H9 (cell line): Measurements from ENCODE around the gene C2orf15. TPM values are rescaled to one million over a fixed set of nuclear protein-coding genes. Genes with fewer than 3 reads are reported as not detected.

ENCODE experiments used
- DNase-seq: peaks from one replicate; pipeline ENCODE4 v3.0.0-alpha.2; 2017
- H2AFZ ChIP-seq: one replicate; pipeline ENCODE4 v1.6.1; 2013; ENCODE audit warnings: mild to moderate bottlenecking, low read length, control low read depth, moderate library complexity
- H2AK5ac ChIP-seq: 2 replicates; pipeline ENCODE4 v1.6.1; 2013; ENCODE audit warnings: low read length, control low read depth, mixed read lengths; ENCODE audit not compliant: insufficient read length
- H2BK120ac ChIP-seq: one replicate; pipeline ENCODE4 v1.6.1; 2013; ENCODE audit warnings: low read depth, mild to moderate bottlenecking, low read length, control low read depth, inconsistent platforms; ENCODE audit not compliant: poor library complexity, severe bottlenecking
- H2BK12ac ChIP-seq: 2 replicates; pipeline ENCODE4 v1.6.1; 2013; ENCODE audit warnings: low read length, control low read depth, mixed read lengths, low read depth; ENCODE audit not compliant: insufficient read length
- H2BK15ac ChIP-seq: 2 replicates; pipeline ENCODE4 v1.6.1; 2013; ENCODE audit warnings: low read depth, low read length, control low read depth
- H2BK20ac ChIP-seq: one replicate; pipeline ENCODE4 v1.6.1; 2013; ENCODE audit warnings: low read depth, mild to moderate bottlenecking, low read length, control low read depth, inconsistent platforms; ENCODE audit not compliant: poor library complexity, severe bottlenecking
- H2BK5ac ChIP-seq: 2 replicates; pipeline ENCODE4 v1.6.1; 2013; ENCODE audit warnings: low read length, control low read depth, mixed read lengths; ENCODE audit not compliant: insufficient read length
- H3K14ac ChIP-seq: 2 replicates; pipeline ENCODE4 v1.6.1; 2013; ENCODE audit warnings: low read length, control low read depth; ENCODE audit not compliant: insufficient read depth
- H3K18ac ChIP-seq: 2 replicates; pipeline ENCODE4 v1.6.1; 2013; ENCODE audit warnings: low read depth, mild to moderate bottlenecking, mixed read lengths, low read length, control low read depth; ENCODE audit not compliant: insufficient read length
- H3K23ac ChIP-seq: 2 replicates; pipeline ENCODE4 v1.6.1; 2013; ENCODE audit warnings: low read length, control low read depth, mixed read lengths, low read depth; ENCODE audit not compliant: insufficient read length
- H3K23me2 ChIP-seq: 2 replicates; pipeline ENCODE4 v1.6.1; 2013; ENCODE audit warnings: low read depth, mild to moderate bottlenecking, mixed read lengths, low read length, control low read depth; ENCODE audit not compliant: insufficient read length, poor library complexity, severe bottlenecking
- H3K27ac ChIP-seq: 2 replicates; pipeline ENCODE4 v1.5.1; 2013; ENCODE audit warnings: low read length, control low read depth, mixed read lengths, low read depth; ENCODE audit not compliant: insufficient read length
- H3K27me3 ChIP-seq: 2 replicates; pipeline ENCODE4 v1.6.1; 2013; ENCODE audit warnings: low read length, control low read depth, inconsistent platforms; ENCODE audit not compliant: insufficient read depth
- H3K4ac ChIP-seq: 2 replicates; pipeline ENCODE4 v1.6.1; 2013; ENCODE audit warnings: low read depth, mild to moderate bottlenecking, control low read depth, inconsistent platforms, low read length, moderate library complexity
- H3K4me1 ChIP-seq: 2 replicates; pipeline ENCODE4 v1.6.1; 2013; ENCODE audit warnings: low read length, control low read depth, inconsistent platforms; ENCODE audit not compliant: insufficient read depth
- H3K4me2 ChIP-seq: 2 replicates; pipeline ENCODE4 v1.6.1; 2013; ENCODE audit warnings: low read length, control low read depth, mixed read lengths; ENCODE audit not compliant: insufficient read length, insufficient read depth
- H3K56ac ChIP-seq: 2 replicates; pipeline ENCODE4 v1.6.1; 2013; ENCODE audit warnings: low read depth, mild to moderate bottlenecking, mixed read lengths, low read length, control low read depth; ENCODE audit not compliant: insufficient read length
- H3K79me1 ChIP-seq: 2 replicates; pipeline ENCODE4 v1.6.1; 2013; ENCODE audit warnings: low read depth, mild to moderate bottlenecking, moderate library complexity, low read length, control low read depth, inconsistent platforms; ENCODE audit not compliant: insufficient read depth, poor library complexity, severe bottlenecking
- H3K79me2 ChIP-seq: 2 replicates; pipeline ENCODE4 v1.6.1; 2013; ENCODE audit warnings: low read length, control low read depth, inconsistent platforms; ENCODE audit not compliant: insufficient read depth
- H3K9ac ChIP-seq: 2 replicates; pipeline ENCODE4 v1.6.1; 2013; ENCODE audit warnings: low read length, control low read depth, mixed read lengths; ENCODE audit not compliant: insufficient read length; ENCODE audit errors: extremely low read depth
- H3K9me3 ChIP-seq: one replicate; pipeline ENCODE4 v1.6.1; 2013; ENCODE audit warnings: low read depth, low read length, inconsistent platforms; ENCODE audit not compliant: control insufficient read depth
- H3T11ph ChIP-seq: one replicate; pipeline ENCODE4 v1.6.1; 2013; ENCODE audit warnings: mild to moderate bottlenecking, low read length, control low read depth, inconsistent platforms
- H4K20me1 ChIP-seq: one replicate; pipeline ENCODE4 v1.6.1; 2013; ENCODE audit not compliant: control insufficient read depth, insufficient read length, insufficient read depth
- H4K5ac ChIP-seq: 2 replicates; pipeline ENCODE4 v1.6.1; 2013; ENCODE audit warnings: low read depth, mild to moderate bottlenecking, mixed read lengths, low read length, control low read depth; ENCODE audit not compliant: insufficient read length
- H4K8ac ChIP-seq: replicated peaks from 2 replicates; pipeline ENCODE4 v1.6.1; 2013; ENCODE audit warnings: low read length, control low read depth, mixed read lengths, low read depth; ENCODE audit not compliant: insufficient read length
- H4K91ac ChIP-seq: 2 replicates; pipeline ENCODE4 v1.6.1; 2013; ENCODE audit warnings: low read depth, mild to moderate bottlenecking, moderate library complexity, mixed read lengths, low read length, control low read depth; ENCODE audit not compliant: insufficient read length
- H3K27ac Mint-ChIP-seq, 3 experiments: 2 replicates in 2 of 3; 3 replicates in 1 of 3; pipeline ENCODE4 v1.8.0; 2020 to 2021; ENCODE audit warnings: mixed read lengths in 3 of 3, mild to moderate bottlenecking in 1 of 3, moderate library complexity in 1 of 3
- H3K27me3 Mint-ChIP-seq: 2 replicates; pipeline ENCODE4 v1.8.0; 2021; ENCODE audit warnings: low read depth, mild to moderate bottlenecking, moderate library complexity, mixed read lengths
- H3K36me3 Mint-ChIP-seq, 3 experiments: 2 replicates in 2 of 3; 3 replicates in 1 of 3; pipeline ENCODE4 v1.8.0; 2020 to 2021; ENCODE audit warnings: low read depth in 3 of 3, mixed read lengths in 3 of 3; ENCODE audit not compliant: insufficient read depth in 1 of 3
- H3K4me1 Mint-ChIP-seq, 2 experiments: 2 replicates each; pipeline ENCODE4 v1.8.0; 2020; ENCODE audit warnings: mixed read lengths in 2 of 2
- H3K4me3 Mint-ChIP-seq, 2 experiments: 2 replicates in 1 of 2; 3 replicates in 1 of 2; pipeline ENCODE4 v1.8.0; 2020 to 2021; ENCODE audit warnings: mild to moderate bottlenecking in 2 of 2, mixed read lengths in 2 of 2, moderate library complexity in 1 of 2
- H3K9me3 Mint-ChIP-seq, 2 experiments: 2 replicates in 1 of 2; 3 replicates in 1 of 2; pipeline ENCODE4 v1.8.0; 2020; ENCODE audit warnings: mild to moderate bottlenecking in 2 of 2, mixed read lengths in 2 of 2, moderate library complexity in 1 of 2
- WGBS: extraction: QIAGEN DNeasy Blood & Tissue Kit; methylation state at CpG from one replicate; pipeline ENCODE4 v1.1.7; 2013; ENCODE audit warnings: missing lambda C conversion rate, low lambda C conversion rate, mixed read lengths; ENCODE audit not compliant: insufficient read length; ENCODE audit errors: extremely low coverage; 5-methylcytosine and 5-hydroxymethylcytosine counted together
- total RNA-seq: library from RNA; stranded (reverse); gene quantifications from 2 replicates; pipeline ENCODE4 v1.2.1, GENCODE V29; 2021
- TF ChIP-seq, protein P1 (sequence below): fragments of 200-600 bp; sonication (generic); conservative IDR thresholded peaks from 3 replicates; pipeline ENCODE4 v1.8.0; 2021; ENCODE audit warnings: antibody characterized with exemption, mild to moderate bottlenecking

The C2orf15 gene
- total RNA-seq, 1 experiment from 2014 or later, result 6.2 TPM

DNA sequence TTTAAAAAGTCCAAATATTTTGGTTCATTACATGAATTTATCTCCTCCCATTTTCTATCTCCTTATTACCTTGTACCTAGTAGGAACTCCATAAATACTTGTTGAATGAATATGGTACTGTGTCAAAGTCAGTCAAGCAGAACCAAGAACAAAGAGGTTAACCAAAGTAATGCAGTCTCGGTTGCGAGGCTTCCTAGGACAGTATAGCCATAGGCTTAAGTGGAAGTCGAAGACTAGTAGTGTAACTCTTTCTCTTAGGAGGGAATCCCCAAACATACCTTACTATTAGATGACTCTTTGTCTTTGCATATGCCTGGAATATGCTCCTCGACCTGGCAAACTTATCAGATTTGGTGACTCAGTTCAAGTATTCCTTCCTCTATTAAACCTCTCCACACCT, 18.1 kb downstream of the C2orf15 start:
- Histone ChIP-seq H2BK20ac (no peak overlapping the region), H2BK120ac (no peak overlapping the region), H3T11ph (no peak overlapping the region), H3K4me2 (no peak overlapping the region), H2AFZ (no peak overlapping the region), H3K79me2 (no peaks in the 10 kb centered on the region; the same call in 1 of the 2 replicates), H3K9ac (no peak overlapping the region), H3K4me1 (0 out of 2 replicates have a peak, but pooled peaks cover 2% of the 10 kb centered on the region), H4K20me1 (peaks cover 1% of the 10 kb centered on the region), H3K27ac (no peak overlapping the region), H3K56ac (no peak overlapping the region), H2BK15ac (no peak overlapping the region), H2AK5ac (no peak overlapping the region), H3K9me3 (no peaks in the 10 kb centered on the region), H3K18ac (no peak overlapping the region), H4K8ac (no peak overlapping the region), H3K79me1 (no peaks in the 10 kb centered on the region), H2BK5ac (no peak overlapping the region), H3K23me2 (peaks cover 10% of the 10 kb centered on the region), H3K14ac (no peak overlapping the region), H4K91ac (no peak overlapping the region), H4K5ac (no peak overlapping the region), H3K27me3 (no peaks in the 10 kb centered on the region), H2BK12ac (no peak overlapping the region), H3K4ac (no peak overlapping the region), H3K23ac (no peak overlapping the region)
- Mint-ChIP-seq H3K27me3 (no peaks in the 10 kb centered on the region), H3K36me3 (peaks cover 10 to 24% (median 18%) of the 10 kb centered on the region in 3 experiments; a peak in 6 of 7 replicates), H3K9me3 (no peaks in the 10 kb centered on the region), H3K4me1 (peaks cover 8 to 13% of the 10 kb centered on the region in 2 experiments), H3K27ac (no peak overlapping the region), H3K4me3 (no peak overlapping the region)
- WGBS, result no CpG with 5 or more reads among the region's 4 CpGs
- TF ChIP-seq, protein P1, sequence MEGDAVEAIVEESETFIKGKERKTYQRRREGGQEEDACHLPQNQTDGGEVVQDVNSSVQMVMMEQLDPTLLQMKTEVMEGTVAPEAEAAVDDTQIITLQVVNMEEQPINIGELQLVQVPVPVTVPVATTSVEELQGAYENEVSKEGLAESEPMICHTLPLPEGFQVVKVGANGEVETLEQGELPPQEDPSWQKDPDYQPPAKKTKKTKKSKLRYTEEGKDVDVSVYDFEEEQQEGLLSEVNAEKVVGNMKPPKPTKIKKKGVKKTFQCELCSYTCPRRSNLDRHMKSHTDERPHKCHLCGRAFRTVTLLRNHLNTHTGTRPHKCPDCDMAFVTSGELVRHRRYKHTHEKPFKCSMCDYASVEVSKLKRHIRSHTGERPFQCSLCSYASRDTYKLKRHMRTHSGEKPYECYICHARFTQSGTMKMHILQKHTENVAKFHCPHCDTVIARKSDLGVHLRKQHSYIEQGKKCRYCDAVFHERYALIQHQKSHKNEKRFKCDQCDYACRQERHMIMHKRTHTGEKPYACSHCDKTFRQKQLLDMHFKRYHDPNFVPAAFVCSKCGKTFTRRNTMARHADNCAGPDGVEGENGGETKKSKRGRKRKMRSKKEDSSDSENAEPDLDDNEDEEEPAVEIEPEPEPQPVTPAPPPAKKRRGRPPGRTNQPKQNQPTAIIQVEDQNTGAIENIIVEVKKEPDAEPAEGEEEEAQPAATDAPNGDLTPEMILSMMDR, result no peak
- DNase-seq, result no peak
